SH-SY5Y (cell line): ENCODE measurements around the gene MRPL22.

ENCODE experiments used
- GATA2 ChIP-seq: IDR thresholded peaks from 2 replicates; pipeline ENCODE4 v1.6.1; 2011; ENCODE audit warnings: mild to moderate bottlenecking, low read depth, low read length
- GATA3 ChIP-seq: IDR thresholded peaks from 2 replicates; pipeline ENCODE4 v1.6.1; 2011; ENCODE audit warnings: low read depth, mild to moderate bottlenecking, low read length, moderate library complexity

GRCh38 chr5:154948313-154948712 lies 7.4 kb downstream of the MRPL22 start:
- TF ChIP-seq GATA3 (no peak), GATA2 (no peak)
